Measurements from ENCODE around the gene DLGAP4. TPM values are rescaled to one million over a fixed set of nuclear protein-coding genes. Genes with fewer than 3 reads are reported as not detected.

Gene DLGAP4
- total RNA-seq, 2 donors from 2014 or later, result 62.9 to 78.2 TPM

DNA sequence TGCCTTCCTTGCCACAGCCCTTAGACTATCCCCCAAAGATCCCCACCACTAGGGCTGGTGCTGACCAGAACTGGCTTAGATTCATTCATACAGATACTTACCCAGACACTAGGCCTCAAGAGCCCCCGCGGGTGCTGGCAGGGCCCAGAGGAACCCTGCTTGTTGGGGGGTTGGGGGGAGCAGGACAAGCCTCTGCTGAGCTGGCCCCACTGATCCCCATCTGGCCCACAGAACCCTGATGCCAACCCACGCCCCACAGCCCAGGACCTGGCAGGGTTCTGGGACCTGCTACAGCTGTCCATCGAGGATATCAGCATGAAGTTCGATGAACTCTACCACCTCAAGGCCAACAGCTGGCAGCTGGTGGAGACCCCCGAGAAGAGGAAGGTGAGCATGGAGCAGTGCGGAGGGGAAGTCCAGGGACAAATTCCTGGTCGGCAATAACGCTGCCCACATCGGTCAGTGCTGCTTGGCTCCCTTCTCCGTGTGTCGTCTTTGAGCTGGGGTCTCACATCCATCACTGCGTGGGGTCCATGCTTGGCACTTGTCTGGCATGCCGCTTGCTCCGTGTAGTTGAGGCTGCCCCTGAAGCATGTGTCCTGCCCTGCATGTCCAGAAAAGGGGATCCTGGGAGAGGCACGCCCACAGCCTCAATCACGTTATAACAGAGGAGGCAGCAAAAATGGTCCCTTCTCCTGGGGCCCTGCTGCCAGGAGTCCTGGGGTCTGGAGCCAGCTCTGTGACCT is 219.7 kb downstream of the DLGAP4 start:
- H3K27me3 ChIP-seq (ENCODE audit: control insufficient read depth, insufficient read depth, low read length, poor library complexity, severe bottlenecking), result no peaks in the 10 kb centered on the region
- TF ChIP-seq, protein P1, sequence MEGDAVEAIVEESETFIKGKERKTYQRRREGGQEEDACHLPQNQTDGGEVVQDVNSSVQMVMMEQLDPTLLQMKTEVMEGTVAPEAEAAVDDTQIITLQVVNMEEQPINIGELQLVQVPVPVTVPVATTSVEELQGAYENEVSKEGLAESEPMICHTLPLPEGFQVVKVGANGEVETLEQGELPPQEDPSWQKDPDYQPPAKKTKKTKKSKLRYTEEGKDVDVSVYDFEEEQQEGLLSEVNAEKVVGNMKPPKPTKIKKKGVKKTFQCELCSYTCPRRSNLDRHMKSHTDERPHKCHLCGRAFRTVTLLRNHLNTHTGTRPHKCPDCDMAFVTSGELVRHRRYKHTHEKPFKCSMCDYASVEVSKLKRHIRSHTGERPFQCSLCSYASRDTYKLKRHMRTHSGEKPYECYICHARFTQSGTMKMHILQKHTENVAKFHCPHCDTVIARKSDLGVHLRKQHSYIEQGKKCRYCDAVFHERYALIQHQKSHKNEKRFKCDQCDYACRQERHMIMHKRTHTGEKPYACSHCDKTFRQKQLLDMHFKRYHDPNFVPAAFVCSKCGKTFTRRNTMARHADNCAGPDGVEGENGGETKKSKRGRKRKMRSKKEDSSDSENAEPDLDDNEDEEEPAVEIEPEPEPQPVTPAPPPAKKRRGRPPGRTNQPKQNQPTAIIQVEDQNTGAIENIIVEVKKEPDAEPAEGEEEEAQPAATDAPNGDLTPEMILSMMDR (conservative IDR thresholded peaks at IDR 0.05), result no peak
- peak overlapping the region; percentile 30 for H3K9ac ChIP-seq (ENCODE audit: extremely low read depth, low read length, poor library complexity, severe bottlenecking)
- WGBS, 2 experiments (ENCODE audit: insufficient coverage in 1 of 2, insufficient read length in 1 of 2), result 93 to 98% methylated on average over 11 to 17 of the region's 17 CpGs
- no peaks in the 10 kb centered on the region for H3K9me3 ChIP-seq (ENCODE audit: control insufficient read depth, low read length)
- DNase-seq, result no peak
- H3K36me3 Mint-ChIP-seq (ENCODE audit: low read depth), result peaks cover 47% of the 10 kb centered on the region
- no peak overlapping the region for H3K4me3 ChIP-seq (ENCODE audit: low read length)
- peaks cover 17% of the 10 kb centered on the region for H3K4me1 Mint-ChIP-seq
- no peaks in the 10 kb centered on the region for H3K27me3 Mint-ChIP-seq (ENCODE audit: insufficient read depth)
- no peak overlapping the region for H3K4me3 Mint-ChIP-seq
- H3K27ac Mint-ChIP-seq, result peak overlapping the region; percentile 96
- no peaks in the 10 kb centered on the region for H3K9me3 Mint-ChIP-seq
- H3K36me3 ChIP-seq (ENCODE audit: control insufficient read depth, insufficient read depth, low read length), result peaks cover 60% of the 10 kb centered on the region
- H3K27ac ChIP-seq (ENCODE audit: low read depth, low read length), result no peak overlapping the region
- no peaks in the 10 kb centered on the region for H3K4me1 ChIP-seq (ENCODE audit: control insufficient read depth, insufficient read depth, low read length)

DNA sequence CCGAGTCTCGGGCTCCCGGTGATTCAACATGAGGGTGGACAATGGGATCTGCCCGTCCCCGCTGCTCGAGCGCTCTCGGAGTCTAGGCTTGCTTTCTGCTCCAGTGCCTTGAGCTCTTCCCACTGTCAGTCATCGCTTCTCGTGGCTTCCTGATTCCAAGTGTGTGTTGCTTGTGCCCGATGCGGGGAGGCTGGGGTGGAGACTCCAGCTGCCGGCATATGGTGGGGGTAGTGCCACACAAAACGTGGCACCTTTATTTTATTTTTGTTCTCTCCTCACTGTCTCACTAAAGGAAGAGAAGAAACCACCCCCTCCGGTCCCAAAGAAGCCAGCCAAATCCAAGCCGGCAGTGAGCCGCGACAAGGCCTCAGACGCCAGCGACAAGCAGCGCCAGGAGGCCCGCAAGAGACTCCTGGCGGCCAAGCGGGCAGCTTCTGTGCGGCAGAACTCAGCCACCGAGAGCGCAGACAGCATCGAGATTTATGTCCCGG is 220.4 kb downstream of the DLGAP4 start:
- no peak overlapping the region for H3K4me3 Mint-ChIP-seq
- Histone ChIP-seq H3K9me3 (ENCODE audit: control insufficient read depth, low read length) (no peaks in the 10 kb centered on the region), H3K9ac (ENCODE audit: extremely low read depth, low read length, poor library complexity, severe bottlenecking) (no peak overlapping the region), H3K4me3 (ENCODE audit: low read length) (no peak overlapping the region), H3K27me3 (ENCODE audit: control insufficient read depth, insufficient read depth, low read length, poor library complexity, severe bottlenecking) (no peaks in the 10 kb centered on the region), H3K27ac (ENCODE audit: low read depth, low read length) (no peak overlapping the region), H3K36me3 (ENCODE audit: control insufficient read depth, insufficient read depth, low read length) (peaks cover 54% of the 10 kb centered on the region), H3K4me1 (ENCODE audit: control insufficient read depth, insufficient read depth, low read length) (no peaks in the 10 kb centered on the region)
- H3K27me3 Mint-ChIP-seq (ENCODE audit: insufficient read depth), result no peaks in the 10 kb centered on the region
- no peak for DNase-seq
- WGBS, 2 experiments (ENCODE audit: insufficient coverage in 1 of 2, insufficient read length in 1 of 2), result 95 to 96% methylated on average over 23 to 29 of the region's 29 CpGs
- no peaks in the 10 kb centered on the region for H3K9me3 Mint-ChIP-seq
- H3K36me3 Mint-ChIP-seq (ENCODE audit: low read depth), result peaks cover 44% of the 10 kb centered on the region
- TF ChIP-seq, protein P1 (conservative IDR thresholded peaks at IDR 0.05), result no peak
- peaks cover 10% of the 10 kb centered on the region for H3K4me1 Mint-ChIP-seq
- H3K27ac Mint-ChIP-seq, result peak overlapping the region; percentile 17

DNA sequence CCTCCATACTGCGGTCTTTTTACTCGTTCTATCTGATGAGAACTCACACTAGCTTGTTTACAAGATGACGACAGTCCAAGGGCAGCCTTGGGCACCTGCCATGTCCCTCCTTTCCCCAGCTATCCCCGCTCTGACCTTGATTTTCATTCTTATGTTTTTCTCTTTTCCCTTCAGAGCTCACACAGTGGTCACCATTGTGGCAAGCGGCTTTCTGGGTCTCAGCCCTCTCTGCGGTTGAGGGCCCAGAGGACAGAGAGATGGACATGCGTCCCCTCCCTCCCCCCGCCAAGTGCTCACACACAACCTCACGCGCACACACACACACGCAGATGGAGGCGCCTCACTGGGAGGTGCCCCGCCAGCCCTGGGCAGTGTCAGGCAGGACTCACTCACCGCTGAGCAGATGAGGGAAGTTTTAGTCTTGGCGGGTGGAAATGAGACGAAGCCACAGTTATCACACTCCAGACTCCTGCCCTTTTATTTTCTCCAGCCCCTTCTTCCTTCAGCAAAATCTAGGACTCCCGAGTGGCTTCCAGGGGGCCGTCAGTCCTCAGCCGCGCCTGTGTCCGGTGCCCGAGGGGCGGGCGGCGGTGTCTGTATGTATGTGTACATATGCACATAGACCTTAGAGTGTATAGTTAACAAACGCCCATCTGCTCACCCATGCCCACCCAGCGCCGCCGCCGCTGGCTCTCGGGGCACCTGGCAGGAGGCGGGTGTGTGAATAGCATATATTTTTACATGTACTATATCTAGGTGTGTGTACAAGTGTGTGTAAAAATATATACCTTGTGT is 221.4 kb downstream of the DLGAP4 start:
- H3K36me3 ChIP-seq (ENCODE audit: control insufficient read depth, insufficient read depth, low read length), result peaks cover 53% of the 10 kb centered on the region
- H3K36me3 Mint-ChIP-seq (ENCODE audit: low read depth), result peaks cover 40% of the 10 kb centered on the region
- H3K27ac ChIP-seq (ENCODE audit: low read depth, low read length), result no peak overlapping the region
- H3K27ac Mint-ChIP-seq, result peak overlapping the region; percentile 55
- H3K9me3 ChIP-seq (ENCODE audit: control insufficient read depth, low read length), result no peaks in the 10 kb centered on the region
- H3K4me3 ChIP-seq (ENCODE audit: low read length), result no peak overlapping the region
- TF ChIP-seq, protein P1 (conservative IDR thresholded peaks at IDR 0.05), result no peak
- 93 to 96% methylated on average over 4 to 28 of the region's 32 CpGs for WGBS, 2 experiments (ENCODE audit: insufficient coverage in 1 of 2, insufficient read length in 1 of 2)
- DNase-seq, result no peak
- no peaks in the 10 kb centered on the region for H3K4me1 ChIP-seq (ENCODE audit: control insufficient read depth, insufficient read depth, low read length)
- peaks cover 4% of the 10 kb centered on the region for H3K4me1 Mint-ChIP-seq
- H3K4me3 Mint-ChIP-seq, result no peak overlapping the region
- H3K9ac ChIP-seq (ENCODE audit: extremely low read depth, low read length, poor library complexity, severe bottlenecking), result no peak overlapping the region
- no peaks in the 10 kb centered on the region for H3K27me3 ChIP-seq (ENCODE audit: control insufficient read depth, insufficient read depth, low read length, poor library complexity, severe bottlenecking)
- no peaks in the 10 kb centered on the region for H3K9me3 Mint-ChIP-seq
- H3K27me3 Mint-ChIP-seq (ENCODE audit: insufficient read depth), result no peaks in the 10 kb centered on the region

Measured in endodermal cell (in vitro differentiated cells).